Ovary (tissue), 3 donors: ENCODE data around the gene TRIO.

Source experiments
- EP300 ChIP-seq: sonication (generic); formaldehyde crosslinking; IDR thresholded peaks from one replicate; pipeline ENCODE4 v1.6.1; 2017; ENCODE audit warnings: antibody characterized with exemption
- POLR2A ChIP-seq: fragments of 450-650 bp; IDR thresholded peaks from one replicate; pipeline ENCODE4 v1.6.1; 2017; ENCODE audit warnings: antibody characterized with exemption, mild to moderate bottlenecking, moderate library complexity
- TF ChIP-seq, protein P1 (sequence below), 3 donors: fragments of 450-650 bp in 2 of 3; fragments of 200-600 bp in 1 of 3; IDR thresholded peaks; one replicate each; pipeline versions ENCODE4 v1.5.1 to v1.8.0; 2016 to 2022; ENCODE audit warnings: antibody characterized with exemption in 3 of 3, mild to moderate bottlenecking in 1 of 3
- donor health status: DM: no; HTN: no; CAD: no.

DNA sequence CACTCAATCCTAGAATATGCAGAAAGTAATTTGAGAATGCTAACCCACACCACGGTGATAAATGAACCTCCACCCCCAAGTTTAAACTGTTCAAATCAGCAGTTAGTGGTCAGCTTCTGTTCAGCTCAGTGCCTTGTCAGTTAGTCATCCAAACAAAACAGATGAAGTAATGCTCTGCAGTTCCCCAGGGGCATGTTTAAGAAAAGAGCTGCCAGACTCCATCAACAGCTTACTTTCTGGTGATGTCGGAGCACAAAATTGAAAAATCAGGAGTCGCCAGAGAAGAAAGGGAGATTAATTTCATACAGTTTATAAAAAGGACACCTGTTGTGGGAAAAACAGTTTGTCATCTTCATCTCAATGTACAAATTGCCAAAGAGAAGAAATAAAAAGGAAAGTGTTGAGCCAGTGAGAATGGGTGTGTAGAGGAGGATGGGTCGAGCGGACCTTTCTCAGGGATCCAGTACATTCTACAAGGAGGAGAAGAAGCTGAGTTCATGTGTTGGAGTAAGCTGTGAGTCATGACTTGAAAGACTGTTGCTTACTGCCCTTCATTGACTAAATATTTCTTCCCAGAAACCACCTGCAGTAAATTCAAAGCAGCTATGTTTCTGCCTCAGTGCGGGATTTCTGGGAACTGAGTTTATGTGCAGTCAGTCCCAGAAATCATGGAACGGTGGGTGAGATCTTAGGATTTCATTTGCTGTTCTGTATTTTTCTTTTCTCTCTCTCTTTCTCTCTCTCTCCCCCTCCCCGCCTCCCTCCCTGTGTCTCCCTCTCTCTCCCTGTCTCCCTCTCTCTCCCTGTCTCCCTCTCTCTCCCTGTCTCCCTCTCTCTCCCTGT, 13.7 kb downstream of the TRIO start:
- TF ChIP-seq POLR2A (no peak), EP300 (peak; percentile 40)
- TF ChIP-seq, protein P1, sequence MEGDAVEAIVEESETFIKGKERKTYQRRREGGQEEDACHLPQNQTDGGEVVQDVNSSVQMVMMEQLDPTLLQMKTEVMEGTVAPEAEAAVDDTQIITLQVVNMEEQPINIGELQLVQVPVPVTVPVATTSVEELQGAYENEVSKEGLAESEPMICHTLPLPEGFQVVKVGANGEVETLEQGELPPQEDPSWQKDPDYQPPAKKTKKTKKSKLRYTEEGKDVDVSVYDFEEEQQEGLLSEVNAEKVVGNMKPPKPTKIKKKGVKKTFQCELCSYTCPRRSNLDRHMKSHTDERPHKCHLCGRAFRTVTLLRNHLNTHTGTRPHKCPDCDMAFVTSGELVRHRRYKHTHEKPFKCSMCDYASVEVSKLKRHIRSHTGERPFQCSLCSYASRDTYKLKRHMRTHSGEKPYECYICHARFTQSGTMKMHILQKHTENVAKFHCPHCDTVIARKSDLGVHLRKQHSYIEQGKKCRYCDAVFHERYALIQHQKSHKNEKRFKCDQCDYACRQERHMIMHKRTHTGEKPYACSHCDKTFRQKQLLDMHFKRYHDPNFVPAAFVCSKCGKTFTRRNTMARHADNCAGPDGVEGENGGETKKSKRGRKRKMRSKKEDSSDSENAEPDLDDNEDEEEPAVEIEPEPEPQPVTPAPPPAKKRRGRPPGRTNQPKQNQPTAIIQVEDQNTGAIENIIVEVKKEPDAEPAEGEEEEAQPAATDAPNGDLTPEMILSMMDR (IDR thresholded peaks at IDR 0.05): no peak
